GM18870 (cell line): ENCODE results near the gene DNAJC5.
"Not testable (repeated sequence)": the region's sequence is repeated elsewhere in the genome, so short reads cannot be mapped to it uniquely, and the experiment has no call there.

ENCODE experiments used
- ATAC-seq: cut with Tn5 transposase; IDR thresholded peaks from one replicate; pipeline ENCODE4 v1.9.1; 2021; ENCODE audit warnings: moderate library complexity; ENCODE audit not compliant: unreplicated experiment

Gene DNAJC5

GRCh38 chr20:63903796-63904561 is 9.1 kb downstream of the DNAJC5 start:
- ATAC-seq: no peak

GRCh38 chr20:63908008-63908682 is 13.2 kb downstream of the DNAJC5 start:
- no peak for ATAC-seq

DNA sequence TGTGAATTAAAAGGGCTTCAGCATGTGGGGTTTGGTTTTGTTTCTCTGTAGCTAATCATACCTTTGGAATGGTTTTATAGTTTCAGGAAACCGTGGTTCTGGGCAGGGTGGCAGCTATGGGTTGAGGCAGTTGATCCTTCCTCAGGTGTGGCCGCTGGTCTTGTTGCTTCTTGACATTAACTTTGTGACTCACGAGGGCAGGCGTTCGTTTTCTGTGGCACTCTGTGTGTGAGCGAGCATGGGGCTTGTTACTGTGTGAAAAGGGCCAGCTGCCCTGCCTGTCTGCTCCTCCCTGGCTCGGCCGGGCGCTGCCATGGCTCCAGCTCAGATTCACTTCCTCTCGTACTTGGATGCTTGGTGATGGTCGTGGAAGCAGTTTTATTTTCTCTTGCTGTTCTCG is 16.2 kb downstream of the DNAJC5 start:
- ATAC-seq: no peak

DNA sequence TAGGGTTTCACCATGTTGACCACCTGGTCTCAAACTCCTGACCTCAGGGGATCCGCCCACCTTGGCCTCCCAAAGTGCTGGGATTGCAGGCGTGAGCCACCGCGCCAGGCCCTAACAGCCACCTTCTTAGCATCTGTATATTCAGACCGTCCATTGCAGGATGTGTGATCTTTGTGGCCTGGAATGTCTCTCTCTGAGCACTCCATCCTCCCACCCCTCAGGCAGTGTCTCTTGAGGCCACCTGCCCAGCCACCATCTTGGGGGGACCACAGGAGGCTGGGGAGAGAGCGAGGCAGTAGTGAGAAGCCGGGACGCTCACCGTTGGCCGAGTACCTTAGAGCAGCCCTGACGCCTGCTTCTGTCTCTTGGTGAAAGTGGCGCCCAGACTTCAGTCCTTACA is 18.8 kb downstream of the DNAJC5 start:
- no peak for ATAC-seq

GRCh38 chr20:63915471-63915870 is 20.5 kb downstream of the DNAJC5 start:
- no peak for ATAC-seq

GRCh38 chr20:63916371-63916939 is 21.5 kb downstream of the DNAJC5 start:
- not testable (repeated sequence) for ATAC-seq

- no peak for ATAC-seq
Observed at GRCh38 chr20:63917811-63918210, 22.9 kb downstream of the DNAJC5 start.

DNA sequence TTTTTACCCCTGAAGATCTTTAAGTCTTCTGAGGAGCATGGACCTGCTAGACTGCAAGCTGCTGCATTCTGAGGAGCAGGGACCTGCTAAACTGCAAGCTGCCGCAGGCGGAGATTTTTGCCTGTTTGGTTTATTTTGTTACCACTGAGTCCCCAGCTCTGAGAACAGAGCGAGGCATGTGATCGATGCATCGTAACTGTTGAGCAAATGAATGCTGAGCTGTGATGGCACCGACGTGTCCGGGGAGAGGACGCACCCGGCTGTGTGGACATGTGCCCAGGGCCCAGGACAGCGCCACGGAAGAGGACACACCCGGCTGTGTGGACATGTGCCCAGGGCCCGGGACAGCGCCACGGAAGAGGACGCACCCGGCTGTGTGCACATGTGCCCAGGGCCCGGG is 24.2 kb downstream of the DNAJC5 start:
- no peak for ATAC-seq

DNA sequence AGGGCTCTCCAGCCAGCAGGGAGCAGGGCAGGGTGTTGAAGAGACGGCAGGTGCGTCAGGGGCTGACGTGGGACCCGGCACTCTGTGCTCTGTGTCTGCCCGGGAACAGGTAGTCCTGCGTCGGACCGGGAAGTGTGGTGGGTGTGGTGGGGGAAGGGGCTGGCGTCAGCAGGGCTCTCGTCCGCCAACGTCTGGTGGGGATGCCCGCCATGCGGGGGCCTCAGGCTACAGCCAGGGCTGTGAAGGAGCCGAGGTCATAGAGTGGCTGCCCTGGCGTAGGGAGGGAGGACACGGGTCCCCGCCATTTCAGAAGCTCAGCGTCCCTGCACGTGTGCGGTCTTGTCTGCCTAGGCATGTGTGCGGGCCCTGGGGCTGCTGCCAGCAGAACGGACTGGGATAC is 25.3 kb downstream of the DNAJC5 start:
- ATAC-seq: no peak

DNA sequence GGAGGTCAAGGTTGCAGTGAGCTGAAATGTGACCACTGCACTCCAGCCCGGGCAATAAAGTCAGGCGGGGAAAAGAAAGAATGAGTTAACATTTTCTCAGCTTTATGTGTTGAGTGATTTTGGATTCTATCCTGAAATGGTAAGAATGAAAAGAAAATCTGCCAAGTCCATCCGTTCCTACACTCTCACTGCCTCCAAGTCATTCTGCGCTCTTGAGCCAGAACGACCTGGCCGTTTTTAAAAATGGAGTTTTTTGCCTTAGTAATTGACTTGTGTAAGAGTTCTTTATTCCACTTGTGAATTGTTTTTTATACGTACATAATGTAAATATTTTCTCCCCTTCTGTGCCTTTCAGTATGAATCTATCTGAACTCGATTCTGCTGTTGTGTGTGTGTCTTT is 28.7 kb downstream of the DNAJC5 start:
- no peak for ATAC-seq

DNA sequence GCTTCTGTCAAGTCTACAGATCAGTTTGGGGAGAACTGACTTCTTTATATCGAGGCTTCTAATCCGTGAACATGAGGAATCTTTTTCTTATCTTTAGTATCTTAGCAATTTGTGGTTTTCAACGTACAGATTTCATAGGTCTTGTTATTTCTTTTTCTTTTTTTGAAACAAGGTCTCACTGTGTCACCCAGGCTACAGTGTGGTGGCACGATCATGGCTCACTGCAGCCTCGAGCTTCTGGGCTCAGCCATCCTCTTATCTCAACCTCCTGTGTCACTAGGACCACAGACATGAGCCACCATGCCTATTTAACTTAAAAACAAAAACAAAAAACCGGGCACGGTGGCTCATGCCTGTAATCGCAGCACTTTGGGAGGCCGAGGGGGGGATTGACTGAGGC is 29.3 kb downstream of the DNAJC5 start:
- no peak for ATAC-seq

GRCh38 chr20:63926298-63926697 is 31.4 kb downstream of the DNAJC5 start:
- no peak for ATAC-seq

GRCh38 chr20:63929071-63929470 is 34.1 kb downstream of the DNAJC5 start:
- ATAC-seq: no peak

DNA sequence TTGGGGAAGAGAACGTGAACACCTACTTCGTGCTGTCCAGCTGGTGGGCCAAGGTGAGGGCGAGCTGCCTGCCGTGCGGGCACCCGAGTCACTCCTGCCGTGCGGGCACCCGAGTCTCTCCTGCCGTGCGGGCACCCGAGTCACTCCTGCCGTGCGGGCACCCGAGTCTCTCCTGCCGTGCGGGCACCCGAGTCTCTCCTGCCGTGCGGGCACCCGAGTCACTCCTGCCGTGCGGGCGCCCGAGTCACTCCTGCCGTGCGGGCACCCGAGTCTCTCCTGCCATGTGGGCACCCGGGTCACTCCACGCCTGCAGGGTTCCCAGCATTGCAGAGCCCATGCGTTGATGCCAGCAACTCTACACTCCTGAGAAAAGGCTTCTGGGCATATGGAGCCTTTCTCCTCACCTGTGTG is 34.6 kb downstream of the DNAJC5 start:
- not testable (repeated sequence) for ATAC-seq

- no peak for ATAC-seq
Observed at GRCh38 chr20:63930971-63931553, 36.1 kb downstream of the DNAJC5 start.

- ATAC-seq: no peak
Observed at GRCh38 chr20:63931735-63932134, 36.8 kb downstream of the DNAJC5 start.

GRCh38 chr20:63932606-63933160 is 37.8 kb downstream of the DNAJC5 start:
- ATAC-seq: no peak

- no peak for ATAC-seq
Observed at GRCh38 chr20:63933646-63934045, 38.7 kb downstream of the DNAJC5 start.

DNA sequence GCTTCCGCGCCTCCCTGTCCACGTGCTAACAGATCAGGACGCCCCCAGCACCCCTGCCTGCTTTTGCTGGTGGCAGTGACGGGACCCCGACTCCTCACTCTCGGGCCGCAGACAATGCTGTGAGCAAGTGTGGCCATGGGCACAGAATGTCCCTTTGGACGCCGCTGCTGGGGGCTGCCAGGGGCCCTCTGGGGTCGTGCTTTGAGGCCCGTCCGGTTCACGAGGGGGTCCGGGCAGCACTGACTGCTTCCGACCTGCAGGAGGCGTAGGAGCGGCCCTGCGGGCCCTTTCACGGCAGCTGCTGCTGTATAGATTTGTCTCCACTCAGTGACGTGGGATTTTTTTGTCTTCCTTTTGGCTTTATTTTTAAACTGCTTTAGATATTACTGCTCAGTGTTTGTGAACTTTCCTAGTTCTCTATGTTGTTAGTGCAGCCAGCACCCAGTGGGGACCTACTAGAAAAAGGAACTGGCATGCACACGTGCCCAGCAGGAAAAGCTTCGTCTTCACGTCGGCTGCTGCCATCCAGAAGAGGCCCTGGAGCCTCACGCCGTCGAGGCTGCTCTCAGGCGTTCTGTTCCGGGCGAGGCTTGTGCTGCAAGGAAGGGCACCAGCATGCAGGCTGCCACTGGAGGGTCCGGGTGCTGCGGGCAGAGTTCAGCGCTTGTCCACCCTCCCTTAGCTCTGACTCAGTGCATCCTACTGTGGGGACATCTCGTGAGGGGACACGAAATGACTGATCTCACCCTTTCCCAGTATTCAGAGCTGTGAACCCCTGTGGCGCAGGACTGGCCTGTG is 39.5 kb downstream of the DNAJC5 start:
- ATAC-seq: no peak

GRCh38 chr20:63935447-63935846 is 40.5 kb downstream of the DNAJC5 start:
- no peak for ATAC-seq

DNA sequence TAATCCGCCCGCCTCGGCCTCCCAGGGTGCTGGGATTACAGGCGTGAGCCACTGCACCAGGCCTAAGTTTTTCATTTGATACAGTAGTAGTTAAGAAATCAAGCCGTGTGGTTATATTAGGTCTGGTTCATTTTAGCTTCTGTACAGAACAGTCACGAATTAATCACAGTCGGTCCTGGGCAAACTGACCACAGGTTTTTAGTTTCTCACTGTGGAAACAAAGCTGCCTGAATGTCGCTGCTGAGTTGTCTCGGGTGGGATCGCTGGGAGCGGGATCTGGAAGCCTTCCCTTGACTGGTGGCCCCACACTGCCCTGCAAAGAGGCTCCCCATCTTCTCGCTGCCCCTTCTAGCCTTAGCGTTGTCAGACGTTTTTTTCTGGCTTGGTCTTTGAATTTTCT is 42.7 kb downstream of the DNAJC5 start:
- no peak for ATAC-seq
